Esophagus squamous epithelium (tissue), 4 donors: ENCODE results near the gene PKN2.

Experiments used
- CTCF ChIP-seq, 6 experiments: fragments of 450-650 bp in 4 of 6; fragments of 200-600 bp in 2 of 6; sonication (generic) in 2 of 6; IDR thresholded peaks; one replicate each; pipeline ENCODE4 v1.5.1; 2016 to 2019; ENCODE audit warnings: antibody characterized with exemption in 6 of 6, mild to moderate bottlenecking in 4 of 6, moderate library complexity in 4 of 6
- POLR2A ChIP-seq, 4 donors: fragments of 450-650 bp; IDR thresholded peaks; one replicate each; pipeline ENCODE4 v1.6.1; 2017; ENCODE audit warnings: antibody characterized with exemption in 4 of 4, mild to moderate bottlenecking in 4 of 4, moderate library complexity in 3 of 4

GRCh38 chr1:88851303-88852063 lies 167.4 kb downstream of the PKN2 start:
- TF ChIP-seq POLR2A (IDR thresholded peaks at IDR 0.05) (no peak), CTCF (IDR thresholded peaks at IDR 0.05) (no peak)
